ENCODE measurements around the gene SMIM35.

Gene SMIM35

DNA sequence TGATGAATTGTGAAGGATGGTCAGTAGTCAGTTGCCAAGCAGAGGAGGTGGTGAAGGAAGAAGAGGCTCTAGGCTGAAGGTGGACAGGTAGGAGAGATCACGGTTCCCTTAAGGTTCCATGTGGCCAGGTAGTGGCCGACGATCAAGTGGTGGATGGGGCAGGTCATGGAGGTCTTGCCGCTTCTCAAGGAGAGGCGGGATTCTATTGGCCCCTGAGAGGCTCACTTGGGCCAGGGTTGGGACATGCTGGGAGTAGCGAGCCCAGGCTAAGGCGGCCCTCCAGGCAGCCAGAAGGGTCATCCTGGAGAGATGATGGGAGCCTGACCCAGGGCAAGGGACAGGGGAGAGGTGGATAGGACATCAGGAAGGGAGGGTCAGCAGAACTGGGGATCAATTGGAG is 30.8 kb downstream of the SMIM35 start:
- DNase-seq: no peak

GRCh38 chr11:118054712-118055640 is 31.8 kb downstream of the SMIM35 start:
- DNase-seq: no peak

- DNase-seq: no peak
Observed at GRCh38 chr11:118052581-118053206, 34.1 kb downstream of the SMIM35 start.

GRCh38 chr11:118051611-118052461 is 34.9 kb downstream of the SMIM35 start:
- DNase-seq: peak; percentile 82

GRCh38 chr11:118051136-118051610 is 35.6 kb downstream of the SMIM35 start:
- no peak for DNase-seq

DNA sequence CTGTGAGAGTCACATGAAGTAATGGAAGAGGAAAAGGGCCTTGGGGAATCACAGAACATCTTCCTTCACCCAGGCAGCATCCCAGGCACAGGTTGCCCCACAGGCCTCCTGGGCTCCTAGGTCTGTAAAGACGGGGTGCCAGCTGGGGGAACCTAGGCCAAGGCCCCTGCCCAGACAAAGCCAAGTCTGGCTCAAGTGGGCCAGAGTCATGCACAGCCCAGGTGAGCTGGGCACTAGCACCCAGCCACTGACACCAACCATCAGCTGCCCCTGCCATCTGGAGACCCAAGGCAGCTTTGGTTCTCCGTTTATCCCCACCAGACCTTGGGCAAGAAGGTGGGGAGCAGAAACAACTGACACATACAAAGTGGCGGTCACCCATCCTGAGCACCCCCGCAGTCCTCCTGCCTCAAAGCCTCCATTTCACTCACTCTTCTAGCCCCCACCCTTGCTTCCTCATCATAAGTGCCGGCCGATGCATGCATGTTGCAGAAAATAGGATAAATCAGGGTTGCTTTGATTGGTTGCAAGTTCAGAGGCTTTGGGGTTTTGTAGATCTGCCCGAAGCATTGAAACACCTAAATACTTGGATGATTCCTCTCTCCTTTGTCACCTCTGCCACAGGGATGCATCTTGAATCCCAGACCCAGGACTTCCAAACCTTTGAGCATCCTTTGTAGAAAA is 36.4 kb downstream of the SMIM35 start:
- no peak for DNase-seq

DNA sequence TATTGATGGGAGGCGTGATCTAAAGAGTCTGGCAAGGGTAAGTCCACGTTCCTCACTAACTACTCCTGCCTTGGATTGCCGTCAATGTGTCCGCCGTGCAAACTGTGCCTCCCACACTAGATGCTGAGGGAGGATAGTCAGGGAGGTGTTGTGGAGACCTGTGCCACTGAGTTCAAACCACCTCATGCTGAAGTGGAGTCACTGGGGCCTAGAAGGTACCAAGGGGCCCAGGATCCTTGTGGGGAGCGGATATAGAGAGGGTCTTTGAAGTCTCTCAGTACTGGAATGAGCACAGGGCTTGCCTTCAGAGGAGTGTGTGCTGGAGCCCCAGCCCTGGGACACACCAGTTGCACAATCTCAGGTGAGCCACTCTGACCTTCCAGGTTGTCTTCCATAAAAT is 37.0 kb downstream of the SMIM35 start:
- no peak for DNase-seq

- no peak for DNase-seq
Observed at GRCh38 chr11:118048472-118049370, 38.0 kb downstream of the SMIM35 start.

DNA sequence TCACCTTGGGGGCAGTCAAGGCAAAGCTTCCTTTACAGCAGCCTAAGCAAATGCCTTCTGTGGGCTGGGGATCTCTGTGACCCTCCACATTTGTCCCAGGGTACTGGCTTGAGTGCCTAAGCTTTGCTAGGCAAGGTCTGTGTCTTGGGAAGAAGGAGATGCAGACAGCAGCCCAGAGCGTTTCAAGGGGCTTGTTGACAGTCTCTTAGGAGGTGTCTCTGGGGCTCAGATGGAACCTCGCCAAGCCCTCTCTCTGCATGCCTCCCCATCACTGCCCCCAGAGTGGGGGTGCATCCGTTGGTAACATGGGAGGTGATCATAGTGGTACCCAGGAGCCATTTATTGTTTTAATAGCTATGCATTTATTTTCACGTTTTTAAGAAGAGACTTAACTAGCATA is 39.0 kb downstream of the SMIM35 start:
- no peak for DNase-seq

GRCh38 chr11:118046964-118047700 is 39.6 kb downstream of the SMIM35 start:
- no peak for DNase-seq

DNA sequence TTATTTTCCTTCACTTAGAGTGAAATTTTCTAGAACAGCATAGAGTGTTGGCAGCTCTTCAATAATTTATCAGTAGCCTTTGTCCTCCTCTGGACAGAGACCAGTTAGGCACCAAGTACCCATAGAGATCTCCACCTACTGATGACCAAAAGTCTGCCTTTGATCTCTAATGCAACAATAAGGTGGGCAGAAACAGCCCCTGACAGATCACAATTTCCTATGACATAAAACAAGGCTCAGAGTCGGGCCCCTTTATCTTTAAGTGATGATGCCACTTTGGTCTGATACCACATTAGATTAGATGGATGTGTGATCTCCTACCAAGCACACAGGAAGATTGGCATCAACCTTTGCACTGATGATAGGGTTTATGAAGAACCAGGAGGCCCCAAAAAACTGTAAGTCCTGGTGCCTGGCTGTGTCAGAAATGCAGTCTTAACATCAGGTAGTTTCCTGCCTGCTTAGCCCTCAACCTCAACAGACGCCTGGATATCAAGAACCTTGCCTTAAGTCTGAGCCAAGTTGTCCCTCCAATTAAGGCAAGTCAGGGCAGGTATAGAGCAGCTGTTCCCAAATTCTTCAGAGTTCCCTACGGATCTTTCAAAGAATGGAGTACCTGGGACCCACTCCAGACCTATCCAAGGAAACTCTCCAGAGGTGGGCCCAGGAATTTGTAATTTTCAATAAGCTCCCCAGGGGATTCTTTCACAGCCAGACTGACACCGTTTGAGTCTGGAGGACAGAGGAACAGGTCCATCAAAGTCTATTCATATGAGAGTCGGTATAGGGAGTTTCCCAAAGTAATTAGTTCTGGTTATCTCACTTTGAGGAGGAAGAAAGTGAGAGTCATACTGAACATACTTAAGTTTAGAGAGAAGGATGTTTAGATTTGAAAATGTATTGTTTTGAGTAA is 40.5 kb downstream of the SMIM35 start:
- peak; percentile 37 for DNase-seq

DNA sequence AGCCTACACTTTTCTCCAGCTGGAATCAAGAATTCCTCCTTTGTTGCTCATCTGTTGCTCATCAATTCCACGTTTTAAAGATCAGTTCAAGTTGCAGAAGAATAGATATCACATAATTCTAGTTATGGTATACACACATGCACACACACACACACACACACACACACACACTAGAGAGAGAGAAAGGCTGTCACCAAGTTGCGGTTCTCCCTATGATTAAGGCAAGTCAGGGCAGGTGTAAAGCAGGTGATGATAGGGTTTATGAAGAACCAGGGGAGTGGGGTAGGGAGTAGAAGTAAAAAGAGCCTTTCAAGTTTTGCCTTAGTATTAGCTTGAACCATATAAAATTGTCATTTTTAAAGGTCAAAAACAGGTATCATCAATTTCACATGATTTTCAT is 41.6 kb downstream of the SMIM35 start:
- DNase-seq: no peak

DNA sequence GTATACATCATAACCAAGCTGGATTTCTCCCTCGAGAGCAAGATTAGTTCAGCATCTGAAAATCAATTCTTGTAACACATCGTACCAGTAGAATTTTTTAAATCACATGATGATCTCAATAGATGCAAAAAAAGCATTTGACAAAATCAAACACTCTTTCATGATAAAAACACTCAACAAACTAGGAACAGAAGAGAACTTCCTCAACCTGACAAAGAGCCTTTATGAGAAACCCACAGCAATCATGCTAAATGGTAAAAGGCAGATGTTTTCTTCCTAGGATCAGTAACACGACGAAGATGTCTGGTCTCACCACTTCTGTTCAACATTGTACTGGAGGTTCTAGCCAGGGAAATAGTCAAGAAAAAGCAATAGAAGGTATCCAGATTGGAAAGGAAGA is 44.0 kb downstream of the SMIM35 start:
- no peak for DNase-seq

- no peak for DNase-seq
Observed at GRCh38 chr11:118042141-118042540, 44.6 kb downstream of the SMIM35 start.

- no peak for DNase-seq
Observed at GRCh38 chr11:118033443-118033842, 53.3 kb downstream of the SMIM35 start.

GRCh38 chr11:118028626-118029025 is 58.1 kb downstream of the SMIM35 start:
- no peak for DNase-seq

DNA sequence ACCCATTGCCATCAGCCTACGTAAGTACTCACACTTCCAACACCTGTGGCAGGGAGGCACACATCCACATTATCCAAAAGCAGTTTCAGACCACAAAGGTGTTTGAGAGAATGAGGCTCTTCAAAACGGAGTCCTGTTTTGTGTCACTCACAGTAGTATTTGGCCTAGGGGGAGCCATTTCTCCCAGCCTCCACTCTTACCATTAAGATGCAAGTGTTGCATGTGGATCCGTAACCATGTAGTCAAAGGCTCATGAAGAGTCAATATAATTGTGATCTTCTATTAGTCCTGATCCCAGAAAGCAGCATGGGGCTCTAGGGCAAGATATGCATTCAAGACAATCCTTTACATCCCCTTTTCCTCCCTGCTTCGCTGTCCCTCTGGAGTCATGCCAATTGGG is 59.1 kb downstream of the SMIM35 start:
- DNase-seq: no peak

DNA sequence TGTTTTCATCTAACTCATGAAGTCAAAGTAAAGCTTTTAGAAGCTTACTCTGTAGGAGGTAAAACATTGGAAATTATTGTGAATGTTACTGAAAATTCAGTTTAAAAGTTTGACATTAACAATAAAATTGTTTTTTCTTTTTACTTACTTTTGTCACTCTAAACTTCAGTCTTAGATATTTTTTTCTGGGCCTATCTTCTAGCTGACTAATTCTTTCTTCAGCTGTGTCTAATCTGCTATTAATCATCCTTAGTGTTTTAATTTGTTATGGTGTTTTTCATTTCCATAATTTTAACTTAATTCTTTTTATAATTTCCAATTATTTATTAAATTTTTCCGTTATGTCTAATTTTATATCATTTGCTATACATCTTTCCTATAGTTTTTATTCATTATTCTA is 65.6 kb downstream of the SMIM35 start:
- no peak for DNase-seq

- no peak for DNase-seq
Observed at GRCh38 chr11:118018401-118018800, 68.4 kb downstream of the SMIM35 start.
